Cardiac muscle cell (in vitro differentiated cells and primary cell): Measurements from ENCODE around the gene MEGF11. TPM values are rescaled to one million over a fixed set of nuclear protein-coding genes. Genes with fewer than 3 reads are reported as not detected.

ENCODE experiments used
- DNase-seq, 2 donors: peaks; one replicate each; pipeline versions ENCODE4 v3.0.0 to v3.0.0-alpha.2; 2010 to 2017; ENCODE audit warnings: low read depth in 1 of 2, low spot score in 1 of 2
- H3K27ac ChIP-seq: fragments of 200-600 bp; sonication (generic); 2 replicates; pipeline ENCODE4 v1.5.1; 2016
- H3K27me3 ChIP-seq: fragments of 200-600 bp; sonication (generic); 2 replicates; pipeline ENCODE4 v1.6.0; 2016; ENCODE audit warnings: control low read depth
- H3K36me3 ChIP-seq: fragments of 200-600 bp; sonication (generic); 2 replicates; pipeline ENCODE4 v1.5.1; 2016; ENCODE audit warnings: control low read depth
- H3K4me1 ChIP-seq: fragments of 200-600 bp; sonication (generic); 2 replicates; pipeline ENCODE4 v1.8.1; 2017; ENCODE audit warnings: low read depth, mild to moderate bottlenecking, mixed run types
- H3K4me3 ChIP-seq: fragments of 200-600 bp; sonication (generic); 2 replicates; pipeline ENCODE4 v1.5.1; 2016; ENCODE audit warnings: mild to moderate bottlenecking
- H3K9me3 ChIP-seq: fragments of 200-600 bp; sonication (generic); 2 replicates; pipeline ENCODE4 v1.5.1; 2017; ENCODE audit warnings: low read depth, mild to moderate bottlenecking, control low read depth
- CTCF ChIP-seq: IDR thresholded peaks from 2 replicates; pipeline ENCODE4 v1.5.1; 2012; ENCODE audit warnings: low read depth, mild to moderate bottlenecking, low read length
- polyA plus RNA-seq: library from polyadenylated mRNA; unstranded; fragments of >200 nt; fragmentation: Nextera tagmentation; extraction: Ambion mirVana; gene quantifications from 2 replicates; pipeline ENCODE4 v1.2.1, GENCODE V29; 2016
- total RNA-seq: library from RNA; depleted of rRNA; stranded (reverse); fragments of >200 nt; gene quantifications from 2 replicates; pipeline ENCODE4 v1.2.3, GENCODE V29; 2016

The MEGF11 gene
- total and polyA plus RNA-seq, 2 experiments from 2014 or later = 0.30 TPM; not detected in 1

- no peak for TF ChIP-seq CTCF
- no peaks in the 10 kb centered on the region for H3K9me3 ChIP-seq
- DNase-seq = peak in 1 of 2 donors; percentile 28
Observed at GRCh38 chr15:66025015-66025452, 228.5 kb downstream of the MEGF11 start.

GRCh38 chr15:66024116-66024515 lies 229.4 kb downstream of the MEGF11 start:
- no peak for TF ChIP-seq CTCF
- no peak overlapping the region for H3K4me3 ChIP-seq
- H3K27me3 ChIP-seq = no peaks in the 10 kb centered on the region
- H3K4me1 ChIP-seq = peaks cover 2% of the 10 kb centered on the region
- no peak for DNase-seq
- H3K27ac ChIP-seq = no peak overlapping the region
- no peaks in the 10 kb centered on the region for H3K36me3 ChIP-seq
- H3K9me3 ChIP-seq = no peaks in the 10 kb centered on the region

More at GRCh38 chr15:66025015-66025452, 228.5 kb downstream of the MEGF11 start:
- H3K36me3 ChIP-seq = no peaks in the 10 kb centered on the region
- H3K4me3 ChIP-seq = no peak overlapping the region
- no peaks in the 10 kb centered on the region for H3K4me1 ChIP-seq
- no peaks in the 10 kb centered on the region for H3K27me3 ChIP-seq
- no peak overlapping the region for H3K27ac ChIP-seq

GRCh38 chr15:66023311-66023972 lies 230.1 kb downstream of the MEGF11 start:
- H3K4me1 ChIP-seq = peaks cover 6% of the 10 kb centered on the region
- H3K27ac ChIP-seq = no peak overlapping the region
- no peak for TF ChIP-seq CTCF
- no peaks in the 10 kb centered on the region for H3K27me3 ChIP-seq
- no peak overlapping the region for H3K4me3 ChIP-seq
- no peaks in the 10 kb centered on the region for H3K9me3 ChIP-seq
- DNase-seq = no peak
- no peaks in the 10 kb centered on the region for H3K36me3 ChIP-seq

GRCh38 chr15:66022163-66022525 lies 231.4 kb downstream of the MEGF11 start:
- no peak for DNase-seq
- no peak for TF ChIP-seq CTCF
- H3K36me3 ChIP-seq = no peaks in the 10 kb centered on the region
- no peak overlapping the region for H3K27ac ChIP-seq
- no peaks in the 10 kb centered on the region for H3K9me3 ChIP-seq
- H3K4me3 ChIP-seq = no peak overlapping the region
- H3K4me1 ChIP-seq = peaks cover 6% of the 10 kb centered on the region
- no peaks in the 10 kb centered on the region for H3K27me3 ChIP-seq

- no peak for TF ChIP-seq CTCF
- Histone ChIP-seq H3K36me3 (no peaks in the 10 kb centered on the region), H3K27me3 (no peaks in the 10 kb centered on the region), H3K4me3 (no peak overlapping the region), H3K9me3 (no peaks in the 10 kb centered on the region), H3K4me1 (peaks cover 6% of the 10 kb centered on the region), H3K27ac (no peak overlapping the region)
- no peak for DNase-seq
Observed at GRCh38 chr15:66021496-66022162, 231.9 kb downstream of the MEGF11 start.
